Osteocyte (in vitro differentiated cells): Measurements from ENCODE around the gene SCP2. TPM values are rescaled to one million over a fixed set of nuclear protein-coding genes. Genes with fewer than 3 reads are reported as not detected.

Source experiments
- DNase-seq: peaks from one replicate; pipeline ENCODE4 v3.0.0; 2021; ENCODE audit warnings: mixed read lengths; ENCODE audit not compliant: unreplicated experiment; ENCODE audit errors: extremely low spot score
- H3K27ac Mint-ChIP-seq: one replicate; pipeline ENCODE4 v1.8.0; 2021; ENCODE audit warnings: mild to moderate bottlenecking, mixed read lengths; ENCODE audit not compliant: unreplicated experiment
- H3K27me3 Mint-ChIP-seq: one replicate; pipeline ENCODE4 v1.8.0; 2021; ENCODE audit warnings: mixed read lengths; ENCODE audit not compliant: unreplicated experiment
- H3K36me3 Mint-ChIP-seq: one replicate; pipeline ENCODE4 v1.8.0; 2021; ENCODE audit warnings: mixed read lengths; ENCODE audit not compliant: unreplicated experiment
- H3K4me1 Mint-ChIP-seq: one replicate; pipeline ENCODE4 v1.8.0; 2021; ENCODE audit warnings: mixed read lengths; ENCODE audit not compliant: unreplicated experiment
- H3K4me3 Mint-ChIP-seq: one replicate; pipeline ENCODE4 v1.8.0; 2021; ENCODE audit warnings: mild to moderate bottlenecking, moderate library complexity, mixed read lengths; ENCODE audit not compliant: unreplicated experiment
- H3K9me3 Mint-ChIP-seq: one replicate; pipeline ENCODE4 v1.8.0; 2021; ENCODE audit warnings: mixed read lengths; ENCODE audit not compliant: unreplicated experiment
- CTCF ChIP-seq: fragments of 200-600 bp; sonication (generic); IDR thresholded peaks from 2 replicates; pipeline ENCODE4 v1.5.0; 2021; ENCODE audit warnings: antibody characterized with exemption, mild to moderate bottlenecking, moderate library complexity
- total RNA-seq: library from RNA; stranded (reverse); gene quantifications from 2 replicates; pipeline ENCODE4 v1.2.1, GENCODE V29; 2021

Gene SCP2
- total RNA-seq, 1 donor from 2014 or later = 84.2 TPM

DNA sequence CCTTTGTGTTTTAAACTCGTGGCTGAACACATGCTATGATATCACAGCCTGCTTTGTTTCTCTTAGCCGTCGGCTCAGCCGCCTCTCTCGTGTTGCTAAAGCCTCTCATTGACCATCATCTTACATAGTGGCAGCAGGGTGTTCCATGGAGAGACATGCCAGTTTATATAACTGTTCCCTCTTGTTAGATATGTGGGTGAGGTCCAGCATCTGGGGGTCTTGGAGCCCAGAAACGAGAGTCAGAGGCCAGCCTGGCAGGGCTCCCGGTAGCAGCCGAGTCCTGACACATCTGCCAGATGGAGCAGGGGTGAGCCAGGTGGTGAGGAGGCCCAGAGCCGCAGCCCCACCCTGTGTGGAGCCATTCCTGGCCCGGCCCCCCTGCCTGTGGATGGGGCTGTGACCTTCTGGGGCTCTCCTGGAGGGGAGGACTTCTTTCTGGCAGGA lies 146.8 kb downstream of the SCP2 start:
- Mint-ChIP-seq H3K27ac (no peak overlapping the region), H3K9me3 (no peaks in the 10 kb centered on the region), H3K4me3 (no peak overlapping the region), H3K36me3 (no peaks in the 10 kb centered on the region), H3K27me3 (no peaks in the 10 kb centered on the region), H3K4me1 (no peaks in the 10 kb centered on the region)
- no peak for DNase-seq
- no peak for TF ChIP-seq CTCF

GRCh38 chr1:53074313-53075154 lies 147.5 kb downstream of the SCP2 start:
- Mint-ChIP-seq H3K27ac (no peak overlapping the region), H3K4me1 (no peaks in the 10 kb centered on the region), H3K27me3 (no peaks in the 10 kb centered on the region), H3K36me3 (no peaks in the 10 kb centered on the region), H3K9me3 (no peaks in the 10 kb centered on the region), H3K4me3 (no peak overlapping the region)
- DNase-seq = no peak
- TF ChIP-seq CTCF = no peak

DNA sequence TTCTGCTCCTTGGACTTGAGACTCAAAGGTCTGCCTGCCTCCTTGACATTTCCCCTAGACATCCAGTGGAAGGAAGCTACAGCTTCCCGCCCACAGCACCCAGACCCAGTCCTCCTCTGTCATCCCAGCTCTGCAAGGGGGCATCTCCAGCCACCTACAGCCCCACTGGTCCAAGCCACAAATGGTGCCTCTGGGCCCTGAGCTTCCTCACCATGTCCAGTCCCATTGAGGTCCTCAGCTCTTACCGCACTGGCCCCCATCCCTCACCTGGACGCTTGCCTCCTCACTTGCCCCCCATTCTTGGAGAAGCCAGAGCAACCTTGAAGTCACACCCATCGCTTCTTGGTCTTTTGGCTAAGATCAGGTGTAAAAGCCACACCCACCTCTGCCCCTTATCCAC lies 148.1 kb downstream of the SCP2 start:
- no peak overlapping the region for H3K27ac Mint-ChIP-seq
- no peaks in the 10 kb centered on the region for H3K9me3 Mint-ChIP-seq
- no peaks in the 10 kb centered on the region for H3K36me3 Mint-ChIP-seq
- TF ChIP-seq CTCF = no peak
- no peak for DNase-seq
- H3K4me1 Mint-ChIP-seq = no peaks in the 10 kb centered on the region
- no peak overlapping the region for H3K4me3 Mint-ChIP-seq
- H3K27me3 Mint-ChIP-seq = no peaks in the 10 kb centered on the region

DNA sequence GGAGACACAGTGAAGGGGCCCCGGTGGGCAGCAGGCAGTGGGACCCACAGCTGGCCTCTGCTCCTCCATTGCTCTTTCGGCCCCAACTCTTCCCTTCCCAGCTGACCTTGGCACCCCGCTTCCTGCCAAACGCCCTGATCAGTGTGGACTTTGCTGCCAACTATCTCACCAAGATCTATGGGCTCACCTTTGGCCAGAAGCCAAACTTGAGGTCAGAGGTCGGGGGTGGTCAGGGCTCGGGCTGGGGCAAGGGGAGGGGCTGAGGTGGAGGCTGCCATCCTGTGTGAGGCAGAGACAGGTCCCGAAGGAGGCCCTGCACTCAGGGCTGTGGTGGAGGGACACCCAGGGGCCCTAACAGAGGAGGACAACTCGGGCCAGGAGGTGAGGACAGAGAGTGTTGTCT lies 148.7 kb downstream of the SCP2 start:
- Mint-ChIP-seq H3K36me3 (no peaks in the 10 kb centered on the region), H3K4me3 (no peak overlapping the region), H3K9me3 (no peaks in the 10 kb centered on the region), H3K27ac (no peak overlapping the region), H3K4me1 (no peaks in the 10 kb centered on the region), H3K27me3 (no peaks in the 10 kb centered on the region)
- DNase-seq = no peak
- no peak for TF ChIP-seq CTCF

- H3K4me3 Mint-ChIP-seq = no peak overlapping the region
- DNase-seq = no peak
- no peaks in the 10 kb centered on the region for H3K4me1 Mint-ChIP-seq
Observed at GRCh38 chr1:53076165-53076564, 149.1 kb downstream of the SCP2 start.

More at GRCh38 chr1:53076165-53076564, 149.1 kb downstream of the SCP2 start:
- Mint-ChIP-seq H3K36me3 (no peaks in the 10 kb centered on the region), H3K27me3 (no peaks in the 10 kb centered on the region), H3K9me3 (no peaks in the 10 kb centered on the region), H3K27ac (no peak overlapping the region)
- TF ChIP-seq CTCF = no peak
